DOHH2 (cell line): ENCODE measurements around the gene NEK2.
"Not testable (repeated sequence)": the region's sequence is repeated elsewhere in the genome, so short reads cannot be mapped to it uniquely, and the experiment has no call there.

Experiments
- H3F3A ChIP-seq: fragments of 200-600 bp; sonication (generic), shearing (Covaris generic); 2 replicates; pipeline ENCODE4 v1.6.0; 2016; ENCODE audit warnings: antibody characterized with exemption, mild to moderate bottlenecking; ENCODE audit not compliant: control insufficient read depth, insufficient read depth
- H3K27ac ChIP-seq: fragments of 200-600 bp; sonication (generic); 2 replicates; pipeline ENCODE4 v1.5.1; 2014; ENCODE audit warnings: low read depth, mild to moderate bottlenecking, low read length, moderate library complexity
- H3K27me3 ChIP-seq: fragments of 200-600 bp; sonication (generic); 2 replicates; pipeline ENCODE4 v1.6.1; 2014; ENCODE audit warnings: mild to moderate bottlenecking, low read length, mixed read lengths; ENCODE audit not compliant: control insufficient read depth
- H3K36me3 ChIP-seq: fragments of 200-600 bp; sonication (generic); 2 replicates; pipeline ENCODE4 v1.6.1; 2014; ENCODE audit warnings: mild to moderate bottlenecking, low read length, moderate library complexity, mixed read lengths; ENCODE audit not compliant: control insufficient read depth
- H3K4me1 ChIP-seq: fragments of 200-600 bp; sonication (generic); 2 replicates; pipeline ENCODE4 v1.6.1; 2014; ENCODE audit warnings: mild to moderate bottlenecking, low read length, mixed read lengths; ENCODE audit not compliant: control insufficient read depth
- H3K4me2 ChIP-seq: fragments of 200-600 bp; sonication (generic); 2 replicates; pipeline ENCODE4 v1.6.0; 2014; ENCODE audit warnings: mild to moderate bottlenecking, low read length, moderate library complexity
- H3K4me3 ChIP-seq: fragments of 200-600 bp; sonication (generic); 2 replicates; pipeline ENCODE4 v1.5.1; 2014; ENCODE audit warnings: mild to moderate bottlenecking, low read length, mixed read lengths
- H3K79me2 ChIP-seq: fragments of 200-600 bp; sonication (generic); 2 replicates; pipeline ENCODE4 v1.6.1; 2014; ENCODE audit warnings: mild to moderate bottlenecking, low read length, mixed read lengths; ENCODE audit not compliant: control insufficient read depth
- H3K9me2 ChIP-seq: fragments of 200-600 bp; sonication (generic); replicated peaks from 2 replicates; pipeline ENCODE4 v1.6.1; 2014; ENCODE audit warnings: mild to moderate bottlenecking, low read length, mixed read lengths; ENCODE audit not compliant: control insufficient read depth
- H3K9me3 ChIP-seq: fragments of 200-600 bp; sonication (generic); 2 replicates; pipeline ENCODE4 v1.6.1; 2014; ENCODE audit warnings: antibody characterized with exemption, low read length, mixed read lengths; ENCODE audit not compliant: control insufficient read depth, insufficient read depth
- H4K20me1 ChIP-seq: fragments of 200-600 bp; sonication (generic); 2 replicates; pipeline ENCODE4 v1.6.0; 2014; ENCODE audit warnings: low read depth, mild to moderate bottlenecking, antibody characterized with exemption, low read length, moderate library complexity; ENCODE audit not compliant: control insufficient read depth, insufficient read depth
- CTCF ChIP-seq: fragments of 200-600 bp; sonication (generic); IDR thresholded peaks from one replicate; pipeline ENCODE4 v1.5.1; 2014; ENCODE audit warnings: antibody characterized with exemption, mild to moderate bottlenecking, low read depth, low read length; ENCODE audit not compliant: poor library complexity, severe bottlenecking
- EZH2phosphoT487 ChIP-seq: fragments of 200-600 bp; sonication (generic); IDR thresholded peaks from 2 replicates; pipeline ENCODE4 v1.6.1; 2017; ENCODE audit warnings: borderline replicate concordance, mild to moderate bottlenecking, antibody characterized with exemption, low read length, moderate library complexity, mixed read lengths

Gene NEK2

GRCh38 chr1:211683396-211684297, 8.2 kb upstream of the NEK2 start:
- Histone ChIP-seq H3K4me1 (peaks cover 13% of the 10 kb centered on the region), H3K27ac (no peak overlapping the region), H3K36me3 (no peaks in the 10 kb centered on the region), H4K20me1 (no peaks in the 10 kb centered on the region), H3F3A (peaks cover 3% of the 10 kb centered on the region; the same call in 1 of the 2 replicates), H3K4me3 (no peak overlapping the region), H3K4me2 (no peak overlapping the region), H3K9me3 (no peaks in the 10 kb centered on the region), H3K9me2 (no peaks in the 10 kb centered on the region), H3K27me3 (peaks cover 14% of the 10 kb centered on the region; the same call in 1 of the 2 replicates), H3K79me2 (no peaks in the 10 kb centered on the region)
- no peak for TF ChIP-seq EZH2phosphoT487
- no peak for TF ChIP-seq CTCF

GRCh38 chr1:211682186-211682585, 6.8 kb upstream of the NEK2 start:
- not testable (repeated sequence) for H3K4me3 ChIP-seq, H3F3A ChIP-seq, H4K20me1 ChIP-seq, H3K4me2 ChIP-seq, H3K36me3 ChIP-seq, H3K27ac ChIP-seq, H3K9me3 ChIP-seq, H3K79me2 ChIP-seq, H3K9me2 ChIP-seq
- peaks cover 20% of the 10 kb centered on the region for H3K4me1 ChIP-seq
- peaks cover 12% of the 10 kb centered on the region for H3K27me3 ChIP-seq

- H3K4me2 ChIP-seq: peak overlapping the region; percentile 49
- peaks cover 23% of the 10 kb centered on the region for H3K4me1 ChIP-seq
- H3F3A ChIP-seq: peaks cover 3% of the 10 kb centered on the region; the same call in 1 of the 2 replicates
- H4K20me1 ChIP-seq: no peaks in the 10 kb centered on the region
- H3K9me3 ChIP-seq: no peaks in the 10 kb centered on the region
- no peaks in the 10 kb centered on the region for H3K36me3 ChIP-seq
- H3K79me2 ChIP-seq: no peaks in the 10 kb centered on the region
- peak overlapping the region; percentile 14 for H3K4me3 ChIP-seq
- peaks cover 8% of the 10 kb centered on the region for H3K27me3 ChIP-seq
- no peaks in the 10 kb centered on the region for H3K9me2 ChIP-seq
- TF ChIP-seq CTCF (peak; percentile 73), EZH2phosphoT487 (no peak)
- peak overlapping the region; percentile 22; the same call in 1 of the 2 replicates for H3K27ac ChIP-seq
These were observed 5.4 kb upstream of the NEK2 start for GRCh38 chr1:211680752-211681327.

- peaks cover 3% of the 10 kb centered on the region; the same call in 1 of the 2 replicates for H3K27me3 ChIP-seq
- H4K20me1 ChIP-seq: no peaks in the 10 kb centered on the region
- H3K4me3 ChIP-seq: no peak overlapping the region
- H3K9me3 ChIP-seq: no peaks in the 10 kb centered on the region
- H3F3A ChIP-seq: peaks cover 3% of the 10 kb centered on the region; the same call in 1 of the 2 replicates
- peaks cover 12% of the 10 kb centered on the region for H3K79me2 ChIP-seq
- H3K9me2 ChIP-seq: no peaks in the 10 kb centered on the region
- no peak overlapping the region for H3K4me2 ChIP-seq
- no peak overlapping the region for H3K27ac ChIP-seq
- H3K36me3 ChIP-seq: peaks cover 8% of the 10 kb centered on the region
- H3K4me1 ChIP-seq: peaks cover 36% of the 10 kb centered on the region
- TF ChIP-seq CTCF: no peak
- TF ChIP-seq EZH2phosphoT487: no peak
These were observed 2.2 kb upstream of the NEK2 start for GRCh38 chr1:211677659-211678058.
